GM19240 (cell line): ENCODE data around the gene ICOSLG.
"Not testable (repeated sequence)": the region's sequence is repeated elsewhere in the genome, so short reads cannot be mapped to it uniquely, and the experiment has no call there.

ENCODE experiments used
- DNase-seq: peaks from one replicate; pipeline ENCODE4 v3.0.0; 2011; ENCODE audit warnings: low spot score; ENCODE audit not compliant: insufficient read length

The ICOSLG gene

GRCh38 chr21:44184862-44185261 lies 55.9 kb downstream of the ICOSLG start:
- not testable (repeated sequence) for DNase-seq

GRCh38 chr21:44182202-44182601 lies 58.5 kb downstream of the ICOSLG start:
- DNase-seq, result not testable (repeated sequence)

- not testable (repeated sequence) for DNase-seq
Measured at GRCh38 chr21:44181506-44181905, 59.2 kb downstream of the ICOSLG start.

GRCh38 chr21:44176127-44176526 lies 64.6 kb downstream of the ICOSLG start:
- DNase-seq, result not testable (repeated sequence)

GRCh38 chr21:44175189-44175588 lies 65.6 kb downstream of the ICOSLG start:
- DNase-seq, result not testable (repeated sequence)
